ENCODE results near the gene KRTAP10-8.
"Not testable (repeated sequence)": the region's sequence is repeated elsewhere in the genome, so short reads cannot be mapped to it uniquely, and the experiment has no call there.

The KRTAP10-8 gene

DNA sequence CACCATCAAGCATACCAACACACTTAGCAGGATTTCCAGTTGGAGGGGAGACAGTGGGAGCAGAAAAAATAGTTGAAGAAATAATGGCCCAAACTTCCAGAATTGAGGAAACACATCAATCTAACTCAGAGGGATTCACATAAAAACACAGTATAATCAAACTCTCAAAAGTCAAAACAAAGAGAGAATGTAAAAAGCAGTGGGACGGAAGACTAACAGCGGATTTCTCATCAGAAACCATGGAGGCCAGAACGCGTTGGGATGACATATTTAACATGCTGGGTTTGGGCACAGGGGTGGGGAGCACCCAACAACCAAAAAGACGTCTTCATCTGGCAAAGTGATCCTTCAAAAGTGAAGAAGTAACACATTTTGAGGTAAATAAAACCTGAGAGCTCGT is 8.0 kb downstream of the KRTAP10-8 start:
- DNase-seq: no peak

- no peak for DNase-seq
These were observed 11.7 kb downstream of the KRTAP10-8 start for GRCh38 chr21:44623575-44623974.

GRCh38 chr21:44625756-44626155 is 13.9 kb downstream of the KRTAP10-8 start:
- DNase-seq: no peak

DNA sequence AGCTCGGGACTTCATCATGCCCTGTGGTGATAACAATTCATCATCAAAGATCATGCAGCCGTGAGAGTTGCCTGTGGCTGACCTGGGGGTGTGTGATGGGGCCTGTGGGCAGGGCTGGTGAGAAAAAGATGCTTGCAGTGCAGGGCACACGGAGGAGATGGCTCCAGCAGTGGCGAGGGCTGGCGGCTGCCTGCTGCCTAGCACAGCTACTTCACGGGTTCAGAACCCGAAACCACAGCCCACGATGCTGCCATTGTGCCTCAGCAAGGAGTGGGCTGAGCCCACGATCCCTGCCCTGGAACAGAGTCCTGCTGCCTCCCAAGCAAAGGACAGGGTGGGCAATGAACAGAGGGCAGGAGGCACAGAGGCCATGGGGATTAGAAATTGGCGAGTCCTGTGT is 14.4 kb downstream of the KRTAP10-8 start:
- DNase-seq: no peak

GRCh38 chr21:44626673-44627143 is 14.8 kb downstream of the KRTAP10-8 start, which contains the start of gene KRTAP10-9:
KRTAP10-9 (plus strand) TSS chr21:44627093; CDS start chr21:44627172, 79 bp downstream.
- no peak for DNase-seq

- not testable (repeated sequence) for DNase-seq
These were observed 15.4 kb downstream of the KRTAP10-8 start for GRCh38 chr21:44627181-44627822.

DNA sequence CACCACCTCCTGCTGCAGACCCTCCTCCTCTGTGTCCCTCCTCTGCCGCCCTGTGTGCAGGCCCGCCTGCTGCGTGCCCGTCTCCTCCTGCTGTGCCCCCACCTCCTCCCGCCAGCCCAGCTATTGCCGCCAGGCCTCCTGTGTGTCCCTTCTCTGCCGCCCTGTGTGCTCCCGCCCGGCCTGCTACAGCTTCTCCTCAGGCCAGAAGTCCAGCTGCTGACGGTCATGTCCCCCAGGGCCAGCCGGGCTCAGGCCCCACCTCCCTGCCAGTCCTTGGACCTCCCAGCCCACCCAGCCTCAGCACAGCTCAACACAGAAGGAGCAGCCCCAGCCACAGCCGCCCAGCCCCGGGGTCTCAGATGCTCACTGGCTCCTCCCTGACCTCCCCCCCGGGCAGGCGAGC is 16.0 kb downstream of the KRTAP10-8 start:
- DNase-seq: not testable (repeated sequence)

DNA sequence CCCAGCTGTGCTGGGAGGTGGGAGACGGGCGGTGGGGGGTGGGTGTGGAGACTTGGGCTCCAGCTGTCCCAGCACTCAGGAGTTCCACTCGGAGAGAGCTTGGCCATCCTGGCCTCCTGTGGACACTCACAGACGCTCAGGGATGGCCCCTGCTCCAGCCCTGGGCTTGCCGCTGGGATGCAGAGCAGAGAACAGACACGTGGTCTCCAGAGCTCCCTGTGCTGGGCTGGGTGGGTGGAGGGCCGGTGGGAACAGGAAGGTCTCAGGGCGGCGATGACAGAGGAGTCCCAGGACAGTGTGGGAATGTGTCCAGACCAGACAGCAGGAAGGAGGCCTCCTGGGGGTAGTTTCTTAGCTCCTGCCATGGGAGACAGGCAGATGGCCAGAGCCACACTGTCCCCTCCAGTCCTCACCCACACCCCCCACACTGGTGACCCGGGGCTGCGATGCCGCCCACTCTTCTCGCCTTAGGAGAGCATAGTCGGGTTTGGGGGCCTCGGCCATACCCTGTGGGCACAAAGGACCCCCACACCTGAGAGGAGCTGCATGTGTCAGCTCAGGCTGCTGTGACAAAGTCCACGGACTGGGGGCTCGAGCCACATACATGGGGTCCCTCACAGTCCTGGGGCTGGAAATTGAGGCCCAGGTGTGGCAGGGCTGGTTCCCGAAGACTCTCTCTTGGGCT is 17.0 kb downstream of the KRTAP10-8 start:
- DNase-seq: no peak

DNA sequence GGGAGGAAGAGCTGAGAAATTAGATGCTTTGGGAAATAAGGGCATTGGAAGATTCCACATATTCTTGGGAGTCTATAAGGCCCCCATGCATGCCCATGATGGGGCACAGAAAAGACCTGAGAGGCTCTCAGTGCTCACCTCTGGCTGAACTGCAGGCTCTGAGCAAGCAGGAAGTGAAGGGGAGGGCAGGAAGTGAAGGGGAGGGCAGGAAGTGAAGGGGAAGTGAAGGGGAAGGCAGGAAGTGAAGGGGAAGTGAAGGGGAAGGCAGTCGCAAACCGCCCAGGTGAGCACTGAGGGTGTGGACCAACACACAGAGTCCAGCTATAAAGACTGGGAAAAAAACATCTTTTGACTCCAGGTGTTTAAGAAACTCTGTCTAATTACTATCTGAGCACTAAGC is 18.6 kb downstream of the KRTAP10-8 start:
- DNase-seq: no peak

GRCh38 chr21:44632067-44632466 is 20.2 kb downstream of the KRTAP10-8 start:
- DNase-seq: no peak

DNA sequence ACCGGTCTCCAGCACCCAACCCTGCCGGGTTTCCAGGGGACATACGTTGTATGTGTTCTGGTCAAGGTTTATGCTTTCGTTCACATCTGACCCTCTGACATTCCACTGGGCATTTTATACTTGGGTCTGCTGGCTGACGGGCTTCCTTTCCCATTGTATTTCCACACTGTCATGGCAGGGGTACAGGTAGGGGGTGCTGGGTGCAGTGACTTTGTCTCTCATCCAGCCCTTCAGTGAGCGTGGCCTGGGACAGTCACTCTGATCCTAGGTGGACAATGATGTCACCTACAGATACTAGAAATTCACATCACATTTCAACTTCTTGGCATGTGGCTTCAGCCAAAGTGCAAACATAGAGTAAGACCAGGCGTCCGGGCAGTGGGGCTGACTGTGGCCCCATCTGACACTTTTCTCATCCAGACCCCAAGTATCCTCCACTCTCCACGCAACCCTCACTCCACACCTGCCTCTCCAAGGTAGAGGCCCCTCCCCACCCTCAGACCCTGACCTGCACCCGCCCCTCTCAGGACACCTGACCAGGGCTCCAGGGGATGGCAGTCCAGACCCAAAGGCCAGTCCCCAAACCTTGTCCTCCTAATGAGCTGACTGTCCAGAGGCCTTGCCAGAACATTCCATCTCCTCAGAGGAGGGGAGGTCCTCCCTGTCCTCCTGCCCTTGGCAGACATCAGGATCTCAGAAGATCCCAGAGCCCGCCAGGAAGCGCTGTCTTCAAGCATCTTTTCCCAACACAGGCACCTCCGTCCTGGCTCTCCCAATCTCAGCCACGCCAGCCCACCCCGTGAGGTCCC is 24.5 kb downstream of the KRTAP10-8 start:
- no peak for DNase-seq

DNA sequence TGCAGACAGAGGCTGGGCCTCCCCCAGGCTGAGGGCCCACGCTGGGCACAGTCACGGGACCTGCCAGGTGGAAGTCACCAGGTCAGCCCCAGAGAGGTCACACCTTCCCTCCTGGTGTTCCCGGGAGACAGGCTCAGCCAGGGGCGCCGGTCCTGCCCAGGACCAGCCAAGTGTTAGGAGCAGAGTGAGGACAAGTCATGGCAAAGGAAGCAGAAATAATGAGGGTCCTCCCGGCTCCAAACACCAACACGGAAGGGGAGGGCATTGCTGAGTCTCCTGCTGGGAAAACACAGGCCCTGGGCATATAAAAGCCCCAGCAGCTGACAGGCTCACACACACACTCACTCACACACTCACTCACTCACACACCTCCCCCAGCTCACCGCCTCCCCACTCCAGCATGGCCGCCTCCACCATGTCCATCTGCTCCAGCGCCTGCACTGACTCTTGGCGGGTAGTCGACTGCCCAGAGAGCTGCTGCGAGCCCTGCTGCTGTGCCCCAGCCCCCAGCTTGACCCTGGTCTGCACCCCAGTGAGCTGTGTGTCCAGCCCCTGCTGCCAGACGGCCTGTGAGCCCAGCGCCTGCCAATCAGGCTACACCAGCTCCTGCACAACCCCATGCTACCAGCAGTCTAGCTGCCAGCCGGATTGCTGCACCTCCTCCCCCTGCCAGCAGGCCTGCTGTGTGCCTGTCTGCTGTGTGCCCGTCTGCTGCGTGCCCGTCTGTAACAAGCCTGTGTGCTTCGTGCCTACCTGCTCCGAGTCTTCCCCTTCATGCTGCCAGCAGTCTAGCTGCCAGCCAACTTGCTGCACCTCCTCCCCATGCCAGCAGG is 25.4 kb downstream of the KRTAP10-8 start, which contains the start of gene KRTAP10-10:
KRTAP10-10 (plus strand) TSS at position 339 of the 833 bp plus-strand sequence; CDS start at position 401, 62 bp downstream.
- DNase-seq: no peak

DNA sequence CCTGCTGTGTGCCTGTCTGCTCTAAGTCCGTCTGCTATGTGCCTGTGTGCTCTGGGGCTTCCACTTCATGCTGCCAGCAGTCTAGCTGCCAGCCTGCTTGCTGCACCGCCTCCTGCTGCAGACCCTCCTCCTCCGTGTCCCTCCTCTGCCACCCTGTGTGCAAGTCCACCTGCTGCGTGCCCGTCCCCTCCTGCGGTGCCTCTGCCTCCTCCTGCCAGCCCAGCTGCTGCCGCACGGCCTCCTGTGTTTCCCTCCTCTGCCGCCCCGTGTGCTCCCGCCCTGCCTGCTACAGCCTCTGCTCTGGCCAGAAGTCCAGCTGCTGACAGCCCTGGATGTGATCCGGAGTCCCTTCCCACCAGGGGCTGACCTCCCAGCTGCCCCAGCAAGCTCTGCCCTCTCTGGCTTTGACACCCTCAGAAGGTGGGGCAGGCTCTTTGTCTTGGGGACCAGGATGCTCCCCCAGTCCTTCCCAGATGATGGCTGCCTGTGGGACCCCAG is 26.0 kb downstream of the KRTAP10-8 start:
- DNase-seq: not testable (repeated sequence)

- DNase-seq: not testable (repeated sequence)
These were observed 26.8 kb downstream of the KRTAP10-8 start for GRCh38 chr21:44638506-44639330.

GRCh38 chr21:44639331-44639655 is 27.4 kb downstream of the KRTAP10-8 start:
- DNase-seq: no peak

DNA sequence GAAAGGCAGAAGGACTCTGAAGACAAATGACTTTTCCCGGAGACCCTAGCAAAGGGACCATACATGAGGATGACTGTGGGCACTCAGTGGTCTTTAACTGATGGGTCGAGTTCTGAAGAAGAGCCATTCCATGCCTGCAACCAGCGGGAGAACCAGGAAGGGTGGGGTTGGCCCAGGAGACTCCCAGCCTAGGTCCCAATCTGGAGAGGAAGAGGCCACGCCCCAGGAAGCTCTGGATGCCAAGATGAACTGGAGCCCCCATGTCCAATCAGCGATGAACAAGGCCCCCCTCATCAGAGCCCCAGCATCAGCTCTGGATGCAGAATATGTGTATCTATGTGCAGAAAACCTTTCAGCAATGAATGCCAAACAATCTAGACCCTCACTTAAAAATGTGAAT is 28.9 kb downstream of the KRTAP10-8 start:
- no peak for DNase-seq

DNA sequence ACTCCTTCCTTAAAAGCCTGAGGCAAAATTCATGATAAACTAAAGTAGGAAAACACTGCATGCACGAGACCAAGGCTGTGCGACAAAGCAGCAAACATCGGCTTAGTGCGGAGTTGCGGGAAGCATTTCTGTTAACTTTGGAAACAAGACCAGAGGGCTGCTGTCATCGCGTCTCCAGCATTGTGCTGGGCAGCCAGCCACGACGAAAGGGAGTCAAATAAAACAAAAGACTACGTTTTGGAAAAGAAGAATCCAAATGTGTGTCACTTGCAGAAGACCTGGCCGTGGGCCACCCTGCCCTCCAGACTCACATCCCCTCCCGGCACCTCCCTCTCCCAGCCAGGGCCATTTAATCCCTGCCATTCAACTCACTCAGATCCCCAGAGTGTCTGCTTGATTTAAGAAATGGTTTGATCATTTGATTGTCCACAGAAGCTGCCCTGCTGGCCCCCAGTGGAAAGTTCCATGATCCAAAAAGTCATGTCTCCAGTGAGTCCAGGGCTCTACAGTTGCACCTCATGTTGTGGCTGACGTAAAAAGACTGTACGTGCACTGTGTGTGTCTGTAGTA is 31.9 kb downstream of the KRTAP10-8 start:
- DNase-seq: no peak

GRCh38 chr21:44644878-44645277 is 33.0 kb downstream of the KRTAP10-8 start:
- DNase-seq: no peak

- not testable (repeated sequence) for DNase-seq
These were observed 34.7 kb downstream of the KRTAP10-8 start, which contains the start of gene KRTAP10-11 for GRCh38 chr21:44646366-44647221. KRTAP10-11 (plus strand) TSS chr21:44646414; CDS start chr21:44646459, 45 bp downstream.

DNA sequence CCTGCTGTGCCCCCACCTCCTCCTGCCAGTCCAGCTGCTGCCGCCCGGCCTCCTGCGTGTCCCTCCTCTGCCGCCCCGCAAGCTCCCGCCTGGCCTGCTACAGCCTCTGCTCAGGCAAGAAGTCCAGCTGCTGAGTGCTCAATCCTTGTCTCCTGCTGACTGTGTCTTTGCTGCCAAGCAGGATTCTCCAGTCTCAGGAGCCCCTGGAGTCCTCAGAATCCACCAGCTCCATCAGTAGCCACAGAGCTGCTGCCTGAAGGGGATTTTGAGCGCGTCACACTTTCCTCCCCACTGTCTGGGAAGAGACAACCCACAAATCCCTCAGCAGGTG is 35.3 kb downstream of the KRTAP10-8 start:
- no peak for DNase-seq

Data from effector CD8-positive, alpha-beta T cell (primary cell).